GM12878 (cell line): ENCODE measurements around the gene S100A10.

Experiments used
- EP300 ChIP-seq, 2 experiments: fragments of 150-350 bp in 1 of 2; IDR thresholded peaks; 2 replicates each; pipeline ENCODE4 v1.6.1; 2011 to 2012; ENCODE audit warnings: low read depth in 2 of 2, low read length in 2 of 2, borderline replicate concordance in 1 of 2, improper control_type of control experiment in 1 of 2, inconsistent platforms in 1 of 2; ENCODE audit not compliant: control insufficient read depth in 1 of 2
- EZH2 ChIP-seq: IDR thresholded peaks from 2 replicates; pipeline ENCODE4 v1.6.1; 2012; ENCODE audit warnings: low read depth, mild to moderate bottlenecking, control low read depth, inconsistent platforms, low read length, borderline replicate concordance; ENCODE audit not compliant: control insufficient read depth
- POLR2AphosphoS5 ChIP-seq: IDR thresholded peaks from 2 replicates; pipeline ENCODE4 v1.6.1; 2011; ENCODE audit warnings: mild to moderate bottlenecking, low read length, inconsistent platforms
- YY1 ChIP-seq: IDR thresholded peaks from 2 replicates; pipeline ENCODE4 v1.6.1; 2011; ENCODE audit warnings: low read depth, mild to moderate bottlenecking, low read length
- ZBED1 ChIP-seq: IDR thresholded peaks from 2 replicates; pipeline ENCODE4 v1.6.1; 2016; ENCODE audit warnings: borderline replicate concordance
- TF ChIP-seq, protein P1 (sequence below), 3 experiments: IDR thresholded peaks in 2 of 3; conservative IDR thresholded peaks in 1 of 3; 2 replicates each; pipeline ENCODE4 v1.5.1; 2011; ENCODE audit warnings: low read depth in 3 of 3, low read length in 3 of 3, mild to moderate bottlenecking in 3 of 3, control low read depth in 2 of 3, moderate library complexity in 2 of 3, inconsistent platforms in 1 of 3, mixed read lengths in 1 of 3; ENCODE audit not compliant: control insufficient read depth in 2 of 3, insufficient read depth in 1 of 3; ENCODE audit errors: extremely low read depth in 1 of 3
- TF ChIP-seq, protein P2 (sequence below): IDR thresholded peaks from 2 replicates; pipeline ENCODE4 v1.6.1; 2011; ENCODE audit warnings: low read depth, low read length, improper control_type of control experiment, borderline replicate concordance
- TF ChIP-seq, protein P3 (sequence below): IDR thresholded peaks from 2 replicates; pipeline ENCODE4 v1.6.1; 2012; ENCODE audit warnings: mild to moderate bottlenecking, low read depth, low read length

DNA sequence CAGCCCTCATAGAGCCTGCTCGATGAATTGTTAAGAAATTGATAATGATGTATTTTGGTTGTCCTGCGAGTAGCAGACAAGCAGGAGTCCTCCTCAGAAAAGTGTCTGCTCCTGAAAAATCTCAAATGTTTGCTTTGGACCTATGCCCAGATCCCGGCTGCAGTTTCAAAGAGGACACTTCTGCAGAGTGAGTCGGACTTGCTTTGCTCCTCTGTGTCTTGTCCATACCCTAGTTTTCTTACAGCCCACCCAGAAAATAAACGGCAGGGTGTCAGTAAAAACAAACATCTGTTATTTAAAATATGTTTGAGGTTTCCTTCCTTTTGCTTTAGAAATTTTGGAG is 2.8 kb downstream of the S100A10 start:
- TF ChIP-seq, protein P1, sequence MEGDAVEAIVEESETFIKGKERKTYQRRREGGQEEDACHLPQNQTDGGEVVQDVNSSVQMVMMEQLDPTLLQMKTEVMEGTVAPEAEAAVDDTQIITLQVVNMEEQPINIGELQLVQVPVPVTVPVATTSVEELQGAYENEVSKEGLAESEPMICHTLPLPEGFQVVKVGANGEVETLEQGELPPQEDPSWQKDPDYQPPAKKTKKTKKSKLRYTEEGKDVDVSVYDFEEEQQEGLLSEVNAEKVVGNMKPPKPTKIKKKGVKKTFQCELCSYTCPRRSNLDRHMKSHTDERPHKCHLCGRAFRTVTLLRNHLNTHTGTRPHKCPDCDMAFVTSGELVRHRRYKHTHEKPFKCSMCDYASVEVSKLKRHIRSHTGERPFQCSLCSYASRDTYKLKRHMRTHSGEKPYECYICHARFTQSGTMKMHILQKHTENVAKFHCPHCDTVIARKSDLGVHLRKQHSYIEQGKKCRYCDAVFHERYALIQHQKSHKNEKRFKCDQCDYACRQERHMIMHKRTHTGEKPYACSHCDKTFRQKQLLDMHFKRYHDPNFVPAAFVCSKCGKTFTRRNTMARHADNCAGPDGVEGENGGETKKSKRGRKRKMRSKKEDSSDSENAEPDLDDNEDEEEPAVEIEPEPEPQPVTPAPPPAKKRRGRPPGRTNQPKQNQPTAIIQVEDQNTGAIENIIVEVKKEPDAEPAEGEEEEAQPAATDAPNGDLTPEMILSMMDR (IDR thresholded peaks at IDR 0.05 in 2 of 3, conservative IDR thresholded peaks at IDR 0.05 in 1 of 3; ENCODE audit: control insufficient read depth in 2 of 3, extremely low read depth in 1 of 3, insufficient read depth in 1 of 3, low read depth in 3 of 3, low read length in 3 of 3): no peak
- TF ChIP-seq, protein P2, sequence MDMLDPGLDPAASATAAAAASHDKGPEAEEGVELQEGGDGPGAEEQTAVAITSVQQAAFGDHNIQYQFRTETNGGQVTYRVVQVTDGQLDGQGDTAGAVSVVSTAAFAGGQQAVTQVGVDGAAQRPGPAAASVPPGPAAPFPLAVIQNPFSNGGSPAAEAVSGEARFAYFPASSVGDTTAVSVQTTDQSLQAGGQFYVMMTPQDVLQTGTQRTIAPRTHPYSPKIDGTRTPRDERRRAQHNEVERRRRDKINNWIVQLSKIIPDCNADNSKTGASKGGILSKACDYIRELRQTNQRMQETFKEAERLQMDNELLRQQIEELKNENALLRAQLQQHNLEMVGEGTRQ: no peak
- TF ChIP-seq YY1 (no peak), EP300 (IDR thresholded peaks at IDR 0.05; ENCODE audit: borderline replicate concordance in 1 of 2, control insufficient read depth in 1 of 2, low read depth in 2 of 2, low read length in 2 of 2) (no peak), POLR2AphosphoS5 (no peak), EZH2 (no peak), ZBED1 (no peak)
- TF ChIP-seq, protein P3, sequence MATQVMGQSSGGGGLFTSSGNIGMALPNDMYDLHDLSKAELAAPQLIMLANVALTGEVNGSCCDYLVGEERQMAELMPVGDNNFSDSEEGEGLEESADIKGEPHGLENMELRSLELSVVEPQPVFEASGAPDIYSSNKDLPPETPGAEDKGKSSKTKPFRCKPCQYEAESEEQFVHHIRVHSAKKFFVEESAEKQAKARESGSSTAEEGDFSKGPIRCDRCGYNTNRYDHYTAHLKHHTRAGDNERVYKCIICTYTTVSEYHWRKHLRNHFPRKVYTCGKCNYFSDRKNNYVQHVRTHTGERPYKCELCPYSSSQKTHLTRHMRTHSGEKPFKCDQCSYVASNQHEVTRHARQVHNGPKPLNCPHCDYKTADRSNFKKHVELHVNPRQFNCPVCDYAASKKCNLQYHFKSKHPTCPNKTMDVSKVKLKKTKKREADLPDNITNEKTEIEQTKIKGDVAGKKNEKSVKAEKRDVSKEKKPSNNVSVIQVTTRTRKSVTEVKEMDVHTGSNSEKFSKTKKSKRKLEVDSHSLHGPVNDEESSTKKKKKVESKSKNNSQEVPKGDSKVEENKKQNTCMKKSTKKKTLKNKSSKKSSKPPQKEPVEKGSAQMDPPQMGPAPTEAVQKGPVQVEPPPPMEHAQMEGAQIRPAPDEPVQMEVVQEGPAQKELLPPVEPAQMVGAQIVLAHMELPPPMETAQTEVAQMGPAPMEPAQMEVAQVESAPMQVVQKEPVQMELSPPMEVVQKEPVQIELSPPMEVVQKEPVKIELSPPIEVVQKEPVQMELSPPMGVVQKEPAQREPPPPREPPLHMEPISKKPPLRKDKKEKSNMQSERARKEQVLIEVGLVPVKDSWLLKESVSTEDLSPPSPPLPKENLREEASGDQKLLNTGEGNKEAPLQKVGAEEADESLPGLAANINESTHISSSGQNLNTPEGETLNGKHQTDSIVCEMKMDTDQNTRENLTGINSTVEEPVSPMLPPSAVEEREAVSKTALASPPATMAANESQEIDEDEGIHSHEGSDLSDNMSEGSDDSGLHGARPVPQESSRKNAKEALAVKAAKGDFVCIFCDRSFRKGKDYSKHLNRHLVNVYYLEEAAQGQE: no peak
